Erythroblast (primary cell): ENCODE measurements around the gene WASF2.

ENCODE experiments used
- GATA1 ChIP-seq: IDR thresholded peaks from 2 replicates; pipeline ENCODE4 v1.6.1; 2011; ENCODE audit warnings: low read depth, mild to moderate bottlenecking, control low read depth, low read length, moderate library complexity
- POLR2A ChIP-seq: IDR thresholded peaks from 2 replicates; pipeline ENCODE4 v1.6.1; 2011; ENCODE audit warnings: mild to moderate bottlenecking, low read length

GRCh38 chr1:27363766-27364695 is 125.9 kb downstream of the WASF2 start:
- TF ChIP-seq POLR2A (no peak), GATA1 (no peak)
